NT2/D1 (cell line): ENCODE measurements around the gene MLLT6.

Source experiments
- SUZ12 ChIP-seq: IDR thresholded peaks from 2 replicates; pipeline ENCODE4 v1.6.1; 2011; ENCODE audit not compliant: insufficient read length, insufficient read depth; ENCODE audit errors: extremely low read depth
- YY1 ChIP-seq: IDR thresholded peaks from 2 replicates; pipeline ENCODE4 v1.6.1; 2011; ENCODE audit not compliant: insufficient read length, insufficient read depth
- ZNF274 ChIP-seq: IDR thresholded peaks from 2 replicates; pipeline ENCODE4 v1.6.1; 2011; ENCODE audit warnings: mild to moderate bottlenecking, low read depth, low read length

- TF ChIP-seq SUZ12 (peak; percentile 33), YY1 (no peak), ZNF274 (no peak)
Observed at GRCh38 chr17:38702166-38702915, 2.7 kb upstream of the MLLT6 start.
